IMR-90 (cell line): ENCODE data around the gene ADCY9. TPM values are rescaled to one million over a fixed set of nuclear protein-coding genes. Genes with fewer than 3 reads are reported as not detected.
A peak's percentile ranks its signal among the peaks of the same experiment; 100 is the strongest.

Experiments used
- ATAC-seq: fragments of 200-7000 bp; cut with Tn5 transposase; 2 replicates; pipeline ENCODE4 v1.9.1; 2020; ENCODE audit warnings: low read depth, mild to moderate bottlenecking, moderate library complexity
- BruUV-seq: library from RNA; stranded (reverse); fragments of 400-500 nt; replicated peaks from 2 replicates; lab custom pipeline; 2021; lab: Mats Ljungman, UMichigan
- CTCF ChIA-PET: fragments of 300-600 bp; formaldehyde crosslinking; extraction: SDS; loops from one replicate; lab custom pipeline; 2021; ENCODE audit warnings: antibody characterized with exemption; lab: Yijun Ruan, JAX
- POLR2A ChIA-PET: fragments of 300-600 bp; sonication (Branson Sonifier 250); formaldehyde crosslinking; loops from one replicate; lab custom pipeline; 2022; ENCODE audit warnings: antibody characterized with exemption; ENCODE audit not compliant: unreplicated experiment; lab: Charles Lee
- DNase-seq: peaks from one replicate; pipeline ENCODE4 v3.0.0; 2013
- H2AFZ ChIP-seq: replicated peaks from 2 replicates; pipeline ENCODE3; 2013; ENCODE audit warnings: low read length, mild to moderate bottlenecking; ENCODE audit not compliant: poor library complexity
- H2AK5ac ChIP-seq: 2 replicates; pipeline ENCODE4 v1.6.1; 2013; ENCODE audit warnings: low read depth, low read length, inconsistent platforms
- H2AK9ac ChIP-seq: replicated peaks from 2 replicates; pipeline ENCODE3; 2013; ENCODE audit warnings: mild to moderate bottlenecking, low read depth, low read length, moderate library complexity; ENCODE audit not compliant: poor library complexity
- H2BK120ac ChIP-seq: 2 replicates; pipeline ENCODE4 v1.6.1; 2013; ENCODE audit warnings: low read depth, low read length, inconsistent platforms
- H2BK15ac ChIP-seq: 3 replicates; pipeline ENCODE4 v1.6.1; 2013; ENCODE audit warnings: low read depth, low read length, inconsistent platforms
- H2BK20ac ChIP-seq: 2 replicates; pipeline ENCODE4 v1.6.1; 2013; ENCODE audit warnings: low read depth, mild to moderate bottlenecking, inconsistent platforms, low read length, moderate library complexity
- H2BK5ac ChIP-seq: 2 replicates; pipeline ENCODE4 v1.6.1; 2013; ENCODE audit warnings: mild to moderate bottlenecking, low read depth, low read length, inconsistent platforms; ENCODE audit not compliant: poor library complexity, severe bottlenecking
- H3K14ac ChIP-seq: replicated peaks from 2 replicates; pipeline ENCODE4 v1.6.1; 2013; ENCODE audit warnings: low read depth, low read length, inconsistent platforms
- H3K18ac ChIP-seq: 2 replicates; pipeline ENCODE4 v1.6.1; 2013; ENCODE audit warnings: low read depth, low read length, control low read depth
- H3K23ac ChIP-seq: 2 replicates; pipeline ENCODE4 v1.6.1; 2013; ENCODE audit warnings: low read depth, low read length, inconsistent platforms
- H3K27ac ChIP-seq: 2 replicates; pipeline ENCODE4 v1.5.1; 2013; ENCODE audit warnings: mild to moderate bottlenecking, control low read depth, low read length; ENCODE audit not compliant: insufficient read depth
- H3K27me3 ChIP-seq: 2 replicates; pipeline ENCODE4 v1.6.1; 2013; ENCODE audit warnings: low read length; ENCODE audit not compliant: control insufficient read depth, insufficient read depth
- H3K36me3 ChIP-seq: 2 replicates; pipeline ENCODE4 v1.6.1; 2013; ENCODE audit warnings: low read length, mixed read lengths; ENCODE audit not compliant: control insufficient read depth, insufficient read depth
- H3K4ac ChIP-seq: 2 replicates; pipeline ENCODE4 v1.6.1; 2013; ENCODE audit warnings: low read depth, low read length, inconsistent platforms
- H3K4me1 ChIP-seq: 2 replicates; pipeline ENCODE4 v1.6.1; 2013; ENCODE audit warnings: low read length, mixed read lengths; ENCODE audit not compliant: control insufficient read depth, insufficient read depth
- H3K4me2 ChIP-seq: 2 replicates; pipeline ENCODE4 v1.6.1; 2013; ENCODE audit warnings: low read depth, mild to moderate bottlenecking, control low read depth, low read length, moderate library complexity
- H3K4me3 ChIP-seq: 2 replicates; pipeline ENCODE4 v1.5.1; 2013; ENCODE audit warnings: low read depth, mild to moderate bottlenecking, control low read depth, low read length, moderate library complexity; ENCODE audit not compliant: insufficient read depth
- H3K56ac ChIP-seq: 2 replicates; pipeline ENCODE4 v1.6.1; 2013; ENCODE audit warnings: low read length, inconsistent platforms; ENCODE audit not compliant: insufficient read depth; ENCODE audit errors: extremely low read depth
- H3K79me1 ChIP-seq, 2 experiments: 2 replicates each; pipeline ENCODE4 v1.6.1; 2013; ENCODE audit warnings: low read length in 2 of 2, inconsistent platforms in 1 of 2, low read depth in 1 of 2
- H3K9ac ChIP-seq: 2 replicates; pipeline ENCODE4 v1.6.1; 2013; ENCODE audit warnings: low read depth, low read length, control low read depth
- H3K9me1 ChIP-seq: 2 replicates; pipeline ENCODE4 v1.6.1; 2013; ENCODE audit warnings: low read length, inconsistent platforms; ENCODE audit not compliant: insufficient read depth
- H3K9me3 ChIP-seq: 2 replicates; pipeline ENCODE4 v1.6.1; 2013; ENCODE audit warnings: low read length; ENCODE audit not compliant: control insufficient read depth, insufficient read depth
- H4K20me1 ChIP-seq: 2 replicates; pipeline ENCODE4 v1.6.1; 2013; ENCODE audit warnings: low read length, inconsistent platforms; ENCODE audit not compliant: insufficient read depth
- H4K5ac ChIP-seq: 2 replicates; pipeline ENCODE4 v1.6.1; 2013; ENCODE audit warnings: mild to moderate bottlenecking, low read depth, low read length, control low read depth
- H4K8ac ChIP-seq, 2 experiments: 2 replicates each; pipeline ENCODE4 v1.6.1; 2013; ENCODE audit warnings: low read depth in 2 of 2, low read length in 2 of 2, control low read depth in 1 of 2, inconsistent platforms in 1 of 2
- H4K91ac ChIP-seq: 2 replicates; pipeline ENCODE4 v1.6.1; 2013; ENCODE audit warnings: low read depth, low read length, inconsistent platforms; ENCODE audit not compliant: insufficient read depth
- BHLHE40 ChIP-seq: fragments of 150-350 bp; IDR thresholded peaks from 2 replicates; pipeline ENCODE4 v1.6.1; 2016; ENCODE audit warnings: mild to moderate bottlenecking, low read depth, low read length
- CEBPB ChIP-seq: IDR thresholded peaks from 2 replicates; pipeline ENCODE4 v1.6.1; 2012; ENCODE audit warnings: low read depth, low read length, improper control_type of control experiment
- CHD1 ChIP-seq: IDR thresholded peaks from 2 replicates; pipeline ENCODE4 v1.6.1; 2012; ENCODE audit warnings: low read depth, low read length, improper control_type of control experiment
- CTCF ChIP-seq: conservative IDR thresholded peaks from 2 replicates; pipeline ENCODE4 v1.5.1; 2012; ENCODE audit warnings: mild to moderate bottlenecking, low read depth, low read length, improper control_type of control experiment
- ELK1 ChIP-seq: fragments of 150-350 bp; IDR thresholded peaks from 2 replicates; pipeline ENCODE4 v1.6.1; 2016; ENCODE audit warnings: low read depth, mild to moderate bottlenecking, low read length, moderate library complexity, borderline replicate concordance
- FOS ChIP-seq: fragments of 150-350 bp; IDR thresholded peaks from 2 replicates; pipeline ENCODE4 v1.6.1; 2016; ENCODE audit warnings: low read depth, low read length
- MAFK ChIP-seq: IDR thresholded peaks from 2 replicates; pipeline ENCODE4 v1.6.1; 2012; ENCODE audit warnings: low read depth, low read length, improper control_type of control experiment
- MXI1 ChIP-seq: IDR thresholded peaks from 2 replicates; pipeline ENCODE4 v1.6.1; 2012; ENCODE audit warnings: low read depth, mild to moderate bottlenecking, low read length, moderate library complexity, borderline replicate concordance
- NFE2L2 ChIP-seq: fragments of 150-350 bp; IDR thresholded peaks from 2 replicates; pipeline ENCODE4 v1.6.1; 2016; ENCODE audit warnings: low read depth, mild to moderate bottlenecking, low read length
- POLR2A ChIP-seq: IDR thresholded peaks from 2 replicates; pipeline ENCODE4 v1.6.1; 2012; ENCODE audit warnings: mild to moderate bottlenecking, low read depth, low read length
- RAD21 ChIP-seq: IDR thresholded peaks from 2 replicates; pipeline ENCODE4 v1.6.1; 2012; ENCODE audit warnings: low read length, improper control_type of control experiment
- USF2 ChIP-seq: fragments of 150-350 bp; IDR thresholded peaks from 2 replicates; pipeline ENCODE4 v1.6.1; 2017; ENCODE audit warnings: mild to moderate bottlenecking, antibody characterized with exemption, low read length, low read depth
- WGBS, 2 experiments: methylation state at CpG; one replicate each; pipeline versions ENCODE4 v1.1.5 to v1.1.7; 2013; ENCODE audit warnings: missing lambda C conversion rate in 2 of 2; ENCODE audit not compliant: insufficient read length in 1 of 2; ENCODE audit errors: extremely low coverage in 2 of 2; 5-methylcytosine and 5-hydroxymethylcytosine counted together
- dilution Hi-C: fragments of 300-500 bp; cut with HindIII; formaldehyde crosslinking; loops from one replicate; pipeline ENCODE4 v1.14.3; 2018; ENCODE audit warnings: low sequenced_read_pairs; ENCODE audit not compliant: unreplicated experiment
- in situ Hi-C: fragments of 300-500 bp; cut with MboI; formaldehyde crosslinking; loops from 3 replicates; pipeline ENCODE4 v1.14.3; 2019; ENCODE audit warnings: low sequenced_read_pairs, inconsistent platforms, mixed read lengths
- intact Hi-C: fragments of 100-400 bp; cut with micrococcal nuclease; formaldehyde crosslinking; loops from 2 replicates; pipeline ENCODE4 v1.10.0; 2022
- polyA plus RNA-seq, 3 experiments: library from polyadenylated mRNA; depleted of rRNA; stranded (reverse); fragments of >200 nt; gene quantifications; 2 replicates each; pipeline ENCODE4 v1.2.3, GENCODE V29; 2012; ENCODE audit warnings: low replicate concordance in 1 of 3
- total RNA-seq: library from RNA; depleted of rRNA; stranded (reverse); fragments of >200 nt; gene quantifications from 2 replicates; pipeline ENCODE4 v1.2.3, GENCODE V29; 2012

The ADCY9 gene
- total and polyA plus RNA-seq, 2 of the 4 experiments (the other 2 are of a cell fraction): 5.4 to 12.5 TPM

- no peak overlapping the region for H2BK120ac ChIP-seq
- H3K56ac ChIP-seq: no peak overlapping the region
- H3K14ac ChIP-seq: no peak overlapping the region
- DNase-seq: no peak
- peak overlapping the region; percentile 48 for H2AFZ ChIP-seq
- H4K8ac ChIP-seq: no peak overlapping the region
- no peaks in the 10 kb centered on the region for H3K9me1 ChIP-seq
- no peak overlapping the region for H2AK5ac ChIP-seq
- peaks cover 5% of the 10 kb centered on the region for H3K27me3 ChIP-seq
- no peak overlapping the region for H3K4me3 ChIP-seq
- H3K4me1 ChIP-seq: no peaks in the 10 kb centered on the region
- no peak overlapping the region for H2AK9ac ChIP-seq
- no peak overlapping the region for H3K9ac ChIP-seq
- H3K4me2 ChIP-seq: no peak overlapping the region
- no peak overlapping the region for H3K4ac ChIP-seq
- ChIA-PET CTCF (no interaction called here), POLR2A (no interaction called here)
- in situ Hi-C loops (no loop called here), dilution Hi-C loops (no loop called here), intact Hi-C loops (no loop called here)
- H4K5ac ChIP-seq: no peak overlapping the region
- H3K18ac ChIP-seq: no peak overlapping the region
- H3K23ac ChIP-seq: no peak overlapping the region
- H3K9me3 ChIP-seq: peaks cover 12% of the 10 kb centered on the region
- no peak overlapping the region for H4K91ac ChIP-seq
- no peak overlapping the region for H2BK5ac ChIP-seq
- no peaks in the 10 kb centered on the region for H3K36me3 ChIP-seq
- H2BK20ac ChIP-seq: no peak overlapping the region
- H2BK15ac ChIP-seq: no peak overlapping the region
- H3K27ac ChIP-seq: no peak overlapping the region
- 72% methylated on average over 5 of the region's 17 CpGs; no CpG with 5 or more reads in 1 of the 2 experiments for WGBS, 2 experiments
- TF ChIP-seq BHLHE40 (no peak), RAD21 (no peak), MXI1 (no peak), ELK1 (no peak), CEBPB (no peak), NFE2L2 (no peak), MAFK (no peak), FOS (no peak), CHD1 (no peak), POLR2A (no peak), USF2 (no peak), CTCF (no peak)
- no peaks in the 10 kb centered on the region for H3K79me1 ChIP-seq
- no TSS peak for BruUV-seq
- H4K20me1 ChIP-seq: no peaks in the 10 kb centered on the region
- no peak for ATAC-seq
Measured at GRCh38 chr16:3915426-3916260, 200.6 kb downstream of the ADCY9 start.
